ENCODE data around the gene PDE6B.

DNA sequence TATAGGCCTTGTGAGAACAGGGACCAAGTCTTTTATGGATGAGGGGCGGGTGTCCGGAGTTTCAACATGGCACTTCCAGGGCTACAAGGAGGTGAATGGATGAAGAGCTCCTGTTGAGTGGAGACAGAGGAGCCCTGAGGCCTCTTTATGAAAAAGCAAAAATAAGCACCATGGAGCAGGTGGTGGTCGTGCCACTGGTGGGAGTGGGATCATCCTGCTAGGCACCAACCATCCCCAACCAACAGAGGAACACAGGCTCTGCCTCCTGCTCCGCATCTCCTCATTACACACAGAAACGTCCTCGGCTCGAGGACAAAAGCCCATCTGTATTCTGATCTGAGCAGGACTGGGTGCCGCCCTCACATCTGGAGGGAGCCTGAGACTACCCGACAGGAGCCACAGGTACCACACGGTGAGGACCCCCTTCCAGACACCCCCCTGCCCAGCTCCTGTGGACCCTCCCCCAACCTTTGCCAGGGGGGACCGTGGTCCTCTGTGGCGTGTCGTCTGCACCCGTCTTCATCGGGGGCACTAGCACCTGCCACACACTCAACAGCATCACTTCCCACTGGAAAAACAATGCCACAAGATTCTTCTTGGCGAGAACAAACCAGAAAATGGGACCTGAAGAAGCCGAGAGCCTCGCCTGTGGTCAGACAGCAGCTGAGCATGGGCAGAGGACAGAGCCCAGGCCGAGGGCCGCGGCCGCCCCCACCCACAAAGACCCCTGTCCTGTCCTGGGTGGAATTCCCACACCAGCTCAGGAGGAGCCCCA is 3.9 kb upstream of the PDE6B start:
- TF ChIP-seq, protein P1, sequence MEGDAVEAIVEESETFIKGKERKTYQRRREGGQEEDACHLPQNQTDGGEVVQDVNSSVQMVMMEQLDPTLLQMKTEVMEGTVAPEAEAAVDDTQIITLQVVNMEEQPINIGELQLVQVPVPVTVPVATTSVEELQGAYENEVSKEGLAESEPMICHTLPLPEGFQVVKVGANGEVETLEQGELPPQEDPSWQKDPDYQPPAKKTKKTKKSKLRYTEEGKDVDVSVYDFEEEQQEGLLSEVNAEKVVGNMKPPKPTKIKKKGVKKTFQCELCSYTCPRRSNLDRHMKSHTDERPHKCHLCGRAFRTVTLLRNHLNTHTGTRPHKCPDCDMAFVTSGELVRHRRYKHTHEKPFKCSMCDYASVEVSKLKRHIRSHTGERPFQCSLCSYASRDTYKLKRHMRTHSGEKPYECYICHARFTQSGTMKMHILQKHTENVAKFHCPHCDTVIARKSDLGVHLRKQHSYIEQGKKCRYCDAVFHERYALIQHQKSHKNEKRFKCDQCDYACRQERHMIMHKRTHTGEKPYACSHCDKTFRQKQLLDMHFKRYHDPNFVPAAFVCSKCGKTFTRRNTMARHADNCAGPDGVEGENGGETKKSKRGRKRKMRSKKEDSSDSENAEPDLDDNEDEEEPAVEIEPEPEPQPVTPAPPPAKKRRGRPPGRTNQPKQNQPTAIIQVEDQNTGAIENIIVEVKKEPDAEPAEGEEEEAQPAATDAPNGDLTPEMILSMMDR (conservative IDR thresholded peaks at IDR 0.05; ENCODE audit: low read length), result no peak
- no peak for TF ChIP-seq EZH2phosphoT487 (IDR thresholded peaks at IDR 0.05; ENCODE audit: borderline replicate concordance, low read depth, low read length)
